Erythroblast (primary cell): ENCODE measurements around the gene CD320.

Experiments
- GATA1 ChIP-seq: IDR thresholded peaks from 2 replicates; pipeline ENCODE4 v1.6.1; 2011; ENCODE audit warnings: low read depth, mild to moderate bottlenecking, control low read depth, low read length, moderate library complexity
- POLR2A ChIP-seq: IDR thresholded peaks from 2 replicates; pipeline ENCODE4 v1.6.1; 2011; ENCODE audit warnings: mild to moderate bottlenecking, low read length

GRCh38 chr19:8269724-8270123 is 38.4 kb downstream of the CD320 start:
- TF ChIP-seq POLR2A (no peak), GATA1 (no peak)
